HG03457 (cell line): ENCODE results near the gene ZNF225.
"Not testable (repeated sequence)": the region's sequence is repeated elsewhere in the genome, so short reads cannot be mapped to it uniquely, and the experiment has no call there.

Experiments used
- ATAC-seq: cut with Tn5 transposase; IDR thresholded peaks from one replicate; pipeline ENCODE4 v1.9.1; 2021; ENCODE audit warnings: moderate number of reproducible peaks; ENCODE audit not compliant: unreplicated experiment

Gene ZNF225

DNA sequence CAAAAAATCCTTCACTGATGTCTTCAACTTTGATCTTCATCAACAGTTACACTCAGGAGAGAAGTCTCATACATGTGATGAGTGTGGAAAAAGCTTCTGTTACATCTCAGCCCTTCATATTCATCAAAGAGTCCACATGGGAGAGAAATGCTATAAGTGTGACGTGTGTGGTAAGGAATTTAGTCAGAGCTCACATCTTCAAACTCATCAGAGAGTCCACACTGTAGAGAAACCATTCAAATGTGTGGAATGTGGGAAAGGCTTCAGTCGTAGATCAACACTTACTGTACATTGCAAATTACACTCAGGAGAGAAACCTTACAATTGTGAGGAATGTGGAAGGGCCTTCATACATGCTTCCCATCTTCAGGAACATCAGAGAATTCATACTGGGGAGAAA, 43.3 kb downstream of the ZNF225 start:
- ATAC-seq, result no peak

DNA sequence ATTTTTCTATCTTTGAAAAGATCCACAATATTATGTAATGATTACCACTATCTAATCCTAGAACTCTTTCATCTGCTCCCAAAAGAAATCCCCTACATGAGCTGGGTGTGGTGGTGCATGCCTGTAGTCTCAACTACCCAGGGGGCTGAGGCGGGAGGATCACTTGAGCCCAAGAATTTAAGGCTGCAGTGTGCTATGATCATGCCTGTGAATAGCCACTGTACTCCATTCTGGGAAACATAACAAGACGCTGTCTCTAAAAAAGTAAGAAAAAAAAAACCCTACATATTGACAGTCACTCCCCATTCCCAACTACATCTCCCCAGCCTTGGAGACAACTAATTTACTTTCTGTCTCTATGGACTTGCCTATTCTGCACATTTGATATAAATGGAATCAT, 50.6 kb downstream of the ZNF225 start:
- ATAC-seq, result no peak

DNA sequence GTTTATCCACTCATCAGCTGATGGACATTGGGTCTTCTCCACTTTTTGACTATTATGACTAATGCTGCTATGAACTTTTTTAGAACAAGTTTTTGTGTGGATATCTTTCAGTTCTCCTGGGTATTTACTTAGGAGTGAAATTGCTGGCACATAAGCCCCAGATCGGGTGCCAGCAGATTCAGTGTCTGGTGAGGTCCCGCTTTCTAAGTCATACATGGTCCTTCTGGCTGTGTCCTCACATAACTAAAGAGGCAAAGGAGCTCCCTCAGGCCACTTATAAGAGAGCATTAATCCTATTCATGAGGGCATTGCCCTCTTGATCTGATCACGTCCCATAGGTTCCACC, 51.1 kb downstream of the ZNF225 start:
- ATAC-seq, result no peak

DNA sequence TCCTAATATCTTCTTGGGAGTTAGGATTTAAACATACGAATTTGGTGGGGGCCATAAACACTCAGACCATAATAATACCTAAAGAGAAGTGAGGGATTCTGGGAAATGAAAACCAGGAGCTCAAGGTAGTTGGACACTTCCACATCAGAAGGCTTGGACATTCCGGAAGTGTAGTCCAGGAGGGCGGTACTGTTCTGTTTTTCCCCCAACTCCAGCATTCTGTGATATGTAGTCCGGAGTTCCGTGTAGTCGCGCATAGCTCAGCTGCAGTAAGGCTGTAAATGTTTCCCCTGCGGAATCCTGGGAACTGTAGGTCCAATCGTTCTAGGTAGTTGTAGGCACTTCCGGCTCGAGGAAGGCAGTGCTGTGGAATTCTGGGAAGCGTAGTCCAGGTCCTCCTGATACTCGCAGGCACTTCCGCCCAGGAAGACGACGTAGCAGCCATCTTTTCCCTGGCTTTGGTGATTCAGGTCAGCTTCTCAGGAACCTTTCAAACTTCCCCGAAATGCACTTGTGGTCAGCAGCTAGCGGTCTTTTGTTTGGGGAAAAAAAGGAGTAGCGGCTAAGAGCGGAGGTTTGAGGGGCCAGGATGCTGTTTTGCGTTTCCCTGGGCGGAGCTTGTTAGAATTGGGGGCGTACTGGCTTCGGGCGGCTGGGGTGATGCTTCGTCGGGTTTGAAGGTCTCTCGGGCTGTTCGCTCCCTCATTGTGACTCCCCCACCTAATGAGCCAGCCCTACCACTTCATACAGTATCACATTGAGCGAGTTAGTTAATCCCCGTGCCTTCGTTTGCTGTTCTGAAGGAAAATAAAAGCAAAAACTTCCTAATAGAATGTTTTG, 51.7 kb downstream of the ZNF225 start, which contains the start of gene ZNF226:
TSS of gene ZNF226 (plus strand) at position 428 of the 840 bp plus-strand sequence. CDS start 4,981 bp downstream, outside the sequence.
- peak; percentile 66 for ATAC-seq

DNA sequence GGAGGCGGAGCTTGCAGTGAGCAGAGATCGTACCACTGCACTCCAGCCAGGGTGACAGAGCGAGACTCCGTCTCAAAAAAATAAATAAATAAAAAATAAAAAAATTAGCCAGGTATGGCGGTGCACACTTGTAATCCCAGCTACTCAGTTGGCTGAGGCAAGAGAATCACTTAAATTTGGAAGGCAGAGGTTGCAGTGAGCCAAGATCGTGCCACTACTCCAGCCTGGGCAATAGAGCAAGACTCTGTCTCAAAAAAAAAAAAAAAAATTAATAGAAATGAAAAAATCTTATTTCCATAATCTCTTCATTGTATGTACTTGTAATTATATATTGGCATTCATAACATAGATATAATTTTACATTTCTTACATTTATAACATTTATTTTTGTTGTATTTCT, 57.5 kb downstream of the ZNF225 start:
- ATAC-seq, result not testable (repeated sequence)

DNA sequence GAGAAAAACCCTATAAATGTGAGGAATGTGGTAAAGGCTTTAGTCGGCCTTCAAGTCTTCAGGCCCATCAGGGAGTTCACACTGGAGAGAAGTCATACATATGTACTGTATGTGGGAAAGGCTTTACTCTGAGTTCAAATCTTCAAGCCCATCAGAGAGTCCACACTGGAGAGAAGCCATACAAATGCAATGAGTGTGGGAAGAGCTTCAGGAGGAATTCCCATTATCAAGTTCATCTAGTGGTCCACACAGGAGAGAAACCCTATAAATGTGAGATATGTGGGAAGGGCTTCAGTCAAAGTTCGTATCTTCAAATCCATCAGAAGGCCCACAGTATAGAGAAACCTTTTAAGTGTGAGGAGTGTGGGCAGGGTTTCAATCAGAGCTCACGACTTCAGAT, 63.4 kb downstream of the ZNF225 start:
- ATAC-seq, result no peak

DNA sequence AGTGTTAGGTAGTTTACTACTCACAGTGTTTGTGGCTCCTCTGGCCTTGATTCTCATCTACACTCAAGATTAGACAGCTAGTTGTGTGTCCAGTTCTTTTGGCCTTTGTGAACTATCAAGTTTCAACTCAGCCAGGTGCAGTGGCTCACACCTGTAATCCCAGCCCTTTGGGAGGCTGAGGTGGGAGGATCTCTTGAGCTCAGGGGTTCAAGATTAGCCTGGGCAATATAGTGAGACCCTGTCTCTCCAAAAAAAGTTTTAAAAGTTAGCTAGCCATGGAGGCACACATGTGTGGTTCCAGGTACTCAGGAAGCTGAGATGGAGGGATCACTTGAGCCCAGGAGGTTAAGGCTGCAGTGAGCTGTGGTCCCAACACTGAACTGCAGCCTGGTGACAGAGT, 67.8 kb downstream of the ZNF225 start:
- ATAC-seq, result no peak

DNA sequence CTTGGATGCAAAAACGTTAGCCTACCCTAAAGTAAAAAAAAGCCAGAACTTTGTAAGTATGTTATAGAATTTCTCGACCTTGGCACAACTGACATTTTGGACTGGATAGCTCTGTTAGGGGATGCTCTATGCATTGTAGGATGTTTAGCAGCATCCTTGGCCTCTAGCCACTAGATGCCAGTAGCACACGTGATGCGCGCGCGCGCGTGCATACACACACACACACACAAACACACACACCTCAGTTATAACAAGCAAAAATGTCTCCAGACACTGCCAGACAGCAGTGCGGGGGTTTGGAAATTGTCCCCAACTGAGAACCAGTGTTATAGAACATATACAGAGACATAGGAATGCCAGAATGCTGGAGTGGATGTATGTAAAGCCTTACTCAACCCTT, 68.9 kb downstream of the ZNF225 start:
- no peak for ATAC-seq
